KOPT-K1 (cell line): ENCODE data around the gene SLC29A1.

ENCODE experiments used
- H3K27ac ChIP-seq: fragments of 200-600 bp; sonication (generic); 2 replicates; pipeline ENCODE4 v1.5.1; 2016; ENCODE audit warnings: antibody characterized with exemption, mild to moderate bottlenecking, low read depth, low read length; ENCODE audit not compliant: poor library complexity, severe bottlenecking
- H3K36me3 ChIP-seq: fragments of 200-600 bp; sonication (generic); 2 replicates; pipeline ENCODE4 v1.5.1; 2017; ENCODE audit warnings: antibody characterized with exemption, mild to moderate bottlenecking, low read length, moderate library complexity; ENCODE audit not compliant: insufficient read depth
- H3K9me3 ChIP-seq: fragments of 200-600 bp; sonication (generic); 2 replicates; pipeline ENCODE4 v1.5.1; 2017; ENCODE audit warnings: antibody characterized with exemption, low read length, mild to moderate bottlenecking; ENCODE audit not compliant: insufficient read depth, poor library complexity, severe bottlenecking

Gene SLC29A1

GRCh38 chr6:44260011-44260410 is 36.6 kb downstream of the SLC29A1 start:
- H3K27ac ChIP-seq, result no peak overlapping the region
- H3K9me3 ChIP-seq, result no peaks in the 10 kb centered on the region
- peaks cover 48% of the 10 kb centered on the region for H3K36me3 ChIP-seq

DNA sequence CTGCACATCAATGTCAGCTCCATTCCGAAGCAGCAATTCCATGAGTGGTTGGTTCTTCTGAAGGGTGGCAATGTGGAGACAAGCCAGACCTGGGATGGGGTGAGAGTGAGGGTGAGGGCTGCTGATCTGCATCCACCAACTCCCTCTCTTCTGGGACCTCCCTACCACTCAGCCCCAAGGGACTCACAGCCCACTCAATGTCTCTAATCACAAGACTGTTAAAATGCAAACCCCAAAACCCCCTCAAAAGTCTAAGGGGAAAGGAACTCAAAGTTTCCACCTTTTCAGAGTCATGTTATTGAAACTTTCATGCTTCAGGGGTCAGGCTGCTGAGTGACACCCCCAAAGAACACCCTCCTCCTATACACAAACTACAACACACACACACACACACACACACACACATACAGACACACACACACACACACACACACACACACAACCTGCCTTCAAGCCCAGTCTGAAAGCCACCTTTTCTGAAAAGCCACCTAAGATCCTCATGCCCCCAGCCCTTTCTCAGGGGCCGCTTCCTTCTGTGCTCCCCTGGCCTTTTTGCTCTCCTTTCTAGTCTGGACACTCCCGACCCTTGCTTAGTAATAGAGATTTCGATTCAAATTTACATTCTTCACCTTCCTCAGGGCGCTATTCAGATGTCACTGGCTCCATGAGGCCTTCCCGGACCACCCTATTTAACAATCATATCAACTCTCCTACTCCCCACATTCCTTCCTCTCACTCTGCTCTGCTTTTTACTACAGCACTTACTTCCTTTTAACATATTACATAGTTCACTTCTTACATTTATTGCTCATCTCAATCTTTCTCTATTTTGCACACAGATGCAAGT is 37.3 kb downstream of the SLC29A1 start:
- Histone ChIP-seq H3K36me3 (peaks cover 41% of the 10 kb centered on the region), H3K27ac (no peak overlapping the region), H3K9me3 (no peaks in the 10 kb centered on the region)

- Histone ChIP-seq H3K36me3 (peaks cover 39% of the 10 kb centered on the region), H3K9me3 (no peaks in the 10 kb centered on the region), H3K27ac (no peak overlapping the region)
Measured at GRCh38 chr6:44261581-44261980, 38.2 kb downstream of the SLC29A1 start.

GRCh38 chr6:44262467-44263353 is 39.3 kb downstream of the SLC29A1 start:
- no peaks in the 10 kb centered on the region for H3K9me3 ChIP-seq
- H3K36me3 ChIP-seq, result peaks cover 39% of the 10 kb centered on the region
- peak overlapping the region; percentile 15 for H3K27ac ChIP-seq

DNA sequence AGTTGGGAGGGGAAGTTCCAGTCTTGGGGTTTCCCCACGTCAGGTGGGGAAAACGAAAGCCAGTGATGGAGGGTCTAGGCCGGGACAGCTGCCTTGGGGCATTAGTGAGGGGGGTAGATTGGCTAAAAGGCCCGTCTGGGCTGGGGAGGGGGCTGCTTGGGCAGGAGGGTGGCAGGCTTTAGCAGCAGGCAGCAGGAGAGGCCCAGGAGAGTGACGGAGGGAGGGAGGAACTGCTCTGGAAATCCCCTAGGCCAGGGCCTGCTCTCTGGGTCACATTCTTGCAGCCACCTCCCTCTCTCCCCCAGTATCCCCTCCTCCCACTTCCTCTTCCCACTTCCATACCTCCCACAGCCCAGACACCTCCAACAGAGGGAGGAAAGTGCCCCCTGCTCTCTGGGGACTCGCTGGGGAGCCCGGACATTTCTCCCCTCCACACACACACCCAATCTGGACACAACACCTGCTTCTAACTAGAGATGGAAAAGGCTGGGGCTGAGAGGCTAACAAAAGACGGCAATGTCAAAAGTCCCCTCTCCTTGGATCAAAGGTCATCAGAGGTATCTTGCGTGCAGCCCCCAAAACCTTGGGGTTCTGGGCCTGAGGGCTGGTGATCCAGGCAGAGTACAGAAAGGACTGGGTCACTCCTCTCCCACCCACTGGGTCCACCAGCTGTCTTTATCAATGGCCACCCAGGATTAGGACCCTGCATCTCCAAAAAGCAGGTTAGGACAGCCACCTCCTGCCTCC is 40.1 kb downstream of the SLC29A1 start:
- peaks cover 39% of the 10 kb centered on the region for H3K36me3 ChIP-seq
- no peaks in the 10 kb centered on the region for H3K9me3 ChIP-seq
- H3K27ac ChIP-seq, result peak overlapping the region; percentile 69

DNA sequence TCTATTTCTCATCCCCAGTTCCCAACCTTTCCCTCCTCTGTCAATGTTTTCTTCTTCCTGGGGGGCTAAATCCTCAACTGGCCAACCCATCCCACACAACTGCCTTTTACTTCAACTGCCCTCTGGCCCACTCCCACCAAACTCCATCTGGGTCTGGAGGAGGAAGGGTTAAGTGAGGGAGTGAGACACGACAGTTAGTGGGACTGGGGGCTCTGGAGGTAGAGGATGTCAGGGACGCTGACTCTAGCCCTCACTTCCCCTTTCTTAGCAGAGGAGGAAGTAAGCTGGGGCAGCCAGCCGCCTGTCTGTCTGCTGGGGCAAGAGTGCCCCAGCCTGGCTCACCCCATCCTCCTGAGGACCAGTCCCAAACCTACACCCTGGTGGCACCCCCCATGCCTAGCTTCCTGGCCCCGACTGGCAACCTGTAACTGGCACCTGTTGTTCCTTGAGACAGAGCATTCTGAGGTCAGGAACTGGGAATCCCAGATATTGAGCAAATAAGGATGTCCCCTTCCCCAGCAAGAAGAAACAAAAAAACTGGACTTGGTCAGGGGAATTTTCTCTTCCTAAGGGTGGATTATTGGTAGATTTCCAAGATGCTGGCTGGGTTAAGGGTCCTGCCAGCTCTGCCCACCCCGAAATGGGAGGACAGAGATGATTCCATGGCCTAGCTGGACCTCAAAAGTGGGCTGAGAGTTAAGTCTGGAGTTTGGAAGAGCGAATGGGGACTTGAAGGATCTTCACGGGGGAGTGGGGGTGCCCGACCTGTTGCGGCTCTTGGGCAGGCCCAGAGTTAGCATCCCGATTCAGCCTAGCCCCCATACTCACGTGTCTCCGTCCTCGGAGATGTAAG is 41.0 kb downstream of the SLC29A1 start:
- peaks cover 32% of the 10 kb centered on the region; the same call in 1 of the 2 replicates for H3K36me3 ChIP-seq
- peak overlapping the region; percentile 69 for H3K27ac ChIP-seq
- H3K9me3 ChIP-seq, result no peaks in the 10 kb centered on the region

DNA sequence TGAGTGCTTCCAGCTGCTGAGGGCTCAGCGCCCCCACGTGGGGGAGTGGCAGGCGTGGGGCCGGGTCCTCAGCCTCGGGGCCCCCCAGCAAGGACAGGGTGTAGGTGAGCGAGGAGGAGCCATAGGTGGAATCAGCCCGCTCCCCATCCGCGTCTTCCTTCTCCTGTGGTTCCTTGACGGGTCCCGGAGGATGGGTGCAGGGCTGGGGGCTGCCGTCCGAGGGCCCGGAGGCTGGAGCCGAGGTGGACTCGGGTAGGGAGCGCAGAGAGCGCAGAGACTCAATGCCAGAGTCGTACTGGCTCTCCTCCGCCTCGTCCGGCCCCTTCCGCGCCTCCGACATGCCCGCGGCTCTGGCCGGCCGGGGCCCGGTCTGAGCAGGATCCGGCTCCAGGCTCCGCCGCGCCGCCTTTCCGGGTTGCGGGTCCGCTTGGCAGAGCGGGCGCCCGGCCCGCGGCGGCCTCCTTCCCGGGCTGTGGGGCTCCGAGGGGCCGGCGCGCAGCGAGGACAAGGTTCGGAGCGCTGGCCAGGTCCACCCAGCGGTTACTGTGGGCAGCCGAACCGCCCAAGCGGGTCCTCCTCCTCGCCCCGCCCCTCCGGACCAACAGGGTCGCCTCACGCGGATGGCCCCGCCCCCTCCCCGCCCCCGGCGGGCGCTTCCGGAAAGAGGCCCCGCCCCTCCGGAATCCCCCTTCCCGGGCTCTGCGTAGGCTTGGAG is 41.8 kb downstream of the SLC29A1 start, which contains the start of gene NFKBIE:
Gene NFKBIE (minus strand): TSS at position 545 of the 715 bp plus-strand sequence. CDS start 205 bp downstream, at position 340.
- H3K9me3 ChIP-seq, result no peaks in the 10 kb centered on the region
- peaks cover 24% of the 10 kb centered on the region; the same call in 1 of the 2 replicates for H3K36me3 ChIP-seq
- H3K27ac ChIP-seq, result peak within 1 kb of the TSS; percentile 69

GRCh38 chr6:44265722-44266233 is 42.4 kb downstream of the SLC29A1 start:
- no peaks in the 10 kb centered on the region for H3K9me3 ChIP-seq
- H3K36me3 ChIP-seq, result peaks cover 19% of the 10 kb centered on the region; the same call in 1 of the 2 replicates
- H3K27ac ChIP-seq, result peak overlapping the region; percentile 69

- no peak overlapping the region for H3K27ac ChIP-seq
Measured at GRCh38 chr6:44266347-44266746, 43.0 kb downstream of the SLC29A1 start.

DNA sequence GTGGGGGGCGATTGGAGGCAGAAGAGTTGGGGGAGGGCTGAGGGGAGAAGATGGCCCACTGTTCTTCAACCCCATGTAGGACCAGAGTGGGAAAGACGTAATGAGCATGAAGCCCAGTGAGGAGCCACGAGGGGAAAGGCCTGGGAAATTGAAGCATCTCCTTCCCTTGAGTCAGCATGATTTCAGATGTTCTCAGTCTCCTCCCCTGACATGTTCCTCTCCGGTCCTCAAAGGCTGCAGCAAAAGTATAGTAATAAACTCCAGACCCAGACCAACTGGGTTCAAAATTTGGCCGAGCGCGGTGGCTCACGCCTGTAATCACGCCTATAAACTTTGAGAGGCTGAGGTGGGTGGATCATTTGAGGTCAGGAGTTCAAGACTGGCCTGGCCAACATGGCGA is 43.9 kb downstream of the SLC29A1 start:
- H3K27ac ChIP-seq, result no peak overlapping the region

More at GRCh38 chr6:44266347-44266746, 43.0 kb downstream of the SLC29A1 start:
- Histone ChIP-seq H3K9me3 (no peaks in the 10 kb centered on the region), H3K36me3 (peaks cover 13% of the 10 kb centered on the region; the same call in 1 of the 2 replicates)

GRCh38 chr6:44268095-44268628 is 44.8 kb downstream of the SLC29A1 start:
- H3K36me3 ChIP-seq, result no peaks in the 10 kb centered on the region
- H3K9me3 ChIP-seq, result no peaks in the 10 kb centered on the region
- no peak overlapping the region for H3K27ac ChIP-seq

More for the DNA sequence above, 43.9 kb downstream of the SLC29A1 start:
- Histone ChIP-seq H3K9me3 (no peaks in the 10 kb centered on the region), H3K36me3 (0 out of 2 replicates have a peak, but pooled peaks cover 6% of the 10 kb centered on the region)

GRCh38 chr6:44269178-44269920 is 46.0 kb downstream of the SLC29A1 start:
- H3K36me3 ChIP-seq, result no peaks in the 10 kb centered on the region
- H3K27ac ChIP-seq, result no peak overlapping the region
- no peaks in the 10 kb centered on the region for H3K9me3 ChIP-seq
